IMR-90 (cell line): ENCODE results near the gene TIMP1. TPM values are rescaled to one million over a fixed set of nuclear protein-coding genes. Genes with fewer than 3 reads are reported as not detected.
A peak's percentile ranks its signal among the peaks of the same experiment; 100 is the strongest.

ENCODE experiments used
- ATAC-seq: fragments of 200-7000 bp; cut with Tn5 transposase; 2 replicates; pipeline ENCODE4 v1.9.1; 2020; ENCODE audit warnings: low read depth, mild to moderate bottlenecking, moderate library complexity
- BruUV-seq: library from RNA; stranded (reverse); fragments of 400-500 nt; replicated peaks from 2 replicates; lab custom pipeline; 2021; lab: Mats Ljungman, UMichigan
- CTCF ChIA-PET: fragments of 300-600 bp; formaldehyde crosslinking; extraction: SDS; loops from one replicate; lab custom pipeline; 2021; ENCODE audit warnings: antibody characterized with exemption; lab: Yijun Ruan, JAX
- POLR2A ChIA-PET: fragments of 300-600 bp; sonication (Branson Sonifier 250); formaldehyde crosslinking; loops from one replicate; lab custom pipeline; 2022; ENCODE audit warnings: antibody characterized with exemption; ENCODE audit not compliant: unreplicated experiment; lab: Charles Lee
- DNase-seq: peaks from one replicate; pipeline ENCODE4 v3.0.0; 2013
- H2AFZ ChIP-seq: replicated peaks from 2 replicates; pipeline ENCODE3; 2013; ENCODE audit warnings: low read length, mild to moderate bottlenecking; ENCODE audit not compliant: poor library complexity
- H2AK5ac ChIP-seq: 2 replicates; pipeline ENCODE4 v1.6.1; 2013; ENCODE audit warnings: low read depth, low read length, inconsistent platforms
- H2AK9ac ChIP-seq: replicated peaks from 2 replicates; pipeline ENCODE3; 2013; ENCODE audit warnings: mild to moderate bottlenecking, low read depth, low read length, moderate library complexity; ENCODE audit not compliant: poor library complexity
- H2BK120ac ChIP-seq: 2 replicates; pipeline ENCODE4 v1.6.1; 2013; ENCODE audit warnings: low read depth, low read length, inconsistent platforms
- H2BK15ac ChIP-seq: 3 replicates; pipeline ENCODE4 v1.6.1; 2013; ENCODE audit warnings: low read depth, low read length, inconsistent platforms
- H2BK20ac ChIP-seq: 2 replicates; pipeline ENCODE4 v1.6.1; 2013; ENCODE audit warnings: low read depth, mild to moderate bottlenecking, inconsistent platforms, low read length, moderate library complexity
- H2BK5ac ChIP-seq: 2 replicates; pipeline ENCODE4 v1.6.1; 2013; ENCODE audit warnings: mild to moderate bottlenecking, low read depth, low read length, inconsistent platforms; ENCODE audit not compliant: poor library complexity, severe bottlenecking
- H3K14ac ChIP-seq: replicated peaks from 2 replicates; pipeline ENCODE4 v1.6.1; 2013; ENCODE audit warnings: low read depth, low read length, inconsistent platforms
- H3K18ac ChIP-seq: 2 replicates; pipeline ENCODE4 v1.6.1; 2013; ENCODE audit warnings: low read depth, low read length, control low read depth
- H3K23ac ChIP-seq: 2 replicates; pipeline ENCODE4 v1.6.1; 2013; ENCODE audit warnings: low read depth, low read length, inconsistent platforms
- H3K27ac ChIP-seq: 2 replicates; pipeline ENCODE4 v1.5.1; 2013; ENCODE audit warnings: mild to moderate bottlenecking, control low read depth, low read length; ENCODE audit not compliant: insufficient read depth
- H3K27me3 ChIP-seq: 2 replicates; pipeline ENCODE4 v1.6.1; 2013; ENCODE audit warnings: low read length; ENCODE audit not compliant: control insufficient read depth, insufficient read depth
- H3K36me3 ChIP-seq: 2 replicates; pipeline ENCODE4 v1.6.1; 2013; ENCODE audit warnings: low read length, mixed read lengths; ENCODE audit not compliant: control insufficient read depth, insufficient read depth
- H3K4ac ChIP-seq: 2 replicates; pipeline ENCODE4 v1.6.1; 2013; ENCODE audit warnings: low read depth, low read length, inconsistent platforms
- H3K4me1 ChIP-seq: 2 replicates; pipeline ENCODE4 v1.6.1; 2013; ENCODE audit warnings: low read length, mixed read lengths; ENCODE audit not compliant: control insufficient read depth, insufficient read depth
- H3K4me2 ChIP-seq: 2 replicates; pipeline ENCODE4 v1.6.1; 2013; ENCODE audit warnings: low read depth, mild to moderate bottlenecking, control low read depth, low read length, moderate library complexity
- H3K4me3 ChIP-seq: 2 replicates; pipeline ENCODE4 v1.5.1; 2013; ENCODE audit warnings: low read depth, mild to moderate bottlenecking, control low read depth, low read length, moderate library complexity; ENCODE audit not compliant: insufficient read depth
- H3K56ac ChIP-seq: 2 replicates; pipeline ENCODE4 v1.6.1; 2013; ENCODE audit warnings: low read length, inconsistent platforms; ENCODE audit not compliant: insufficient read depth; ENCODE audit errors: extremely low read depth
- H3K79me1 ChIP-seq, 2 experiments: 2 replicates each; pipeline ENCODE4 v1.6.1; 2013; ENCODE audit warnings: low read length in 2 of 2, inconsistent platforms in 1 of 2, low read depth in 1 of 2
- H3K9ac ChIP-seq: 2 replicates; pipeline ENCODE4 v1.6.1; 2013; ENCODE audit warnings: low read depth, low read length, control low read depth
- H3K9me1 ChIP-seq: 2 replicates; pipeline ENCODE4 v1.6.1; 2013; ENCODE audit warnings: low read length, inconsistent platforms; ENCODE audit not compliant: insufficient read depth
- H3K9me3 ChIP-seq: 2 replicates; pipeline ENCODE4 v1.6.1; 2013; ENCODE audit warnings: low read length; ENCODE audit not compliant: control insufficient read depth, insufficient read depth
- H4K20me1 ChIP-seq: 2 replicates; pipeline ENCODE4 v1.6.1; 2013; ENCODE audit warnings: low read length, inconsistent platforms; ENCODE audit not compliant: insufficient read depth
- H4K5ac ChIP-seq: 2 replicates; pipeline ENCODE4 v1.6.1; 2013; ENCODE audit warnings: mild to moderate bottlenecking, low read depth, low read length, control low read depth
- H4K8ac ChIP-seq, 2 experiments: 2 replicates each; pipeline ENCODE4 v1.6.1; 2013; ENCODE audit warnings: low read depth in 2 of 2, low read length in 2 of 2, control low read depth in 1 of 2, inconsistent platforms in 1 of 2
- H4K91ac ChIP-seq: 2 replicates; pipeline ENCODE4 v1.6.1; 2013; ENCODE audit warnings: low read depth, low read length, inconsistent platforms; ENCODE audit not compliant: insufficient read depth
- BHLHE40 ChIP-seq: fragments of 150-350 bp; IDR thresholded peaks from 2 replicates; pipeline ENCODE4 v1.6.1; 2016; ENCODE audit warnings: mild to moderate bottlenecking, low read depth, low read length
- CHD1 ChIP-seq: IDR thresholded peaks from 2 replicates; pipeline ENCODE4 v1.6.1; 2012; ENCODE audit warnings: low read depth, low read length, improper control_type of control experiment
- FOS ChIP-seq: fragments of 150-350 bp; IDR thresholded peaks from 2 replicates; pipeline ENCODE4 v1.6.1; 2016; ENCODE audit warnings: low read depth, low read length
- MAZ ChIP-seq: IDR thresholded peaks from 2 replicates; pipeline ENCODE4 v1.6.1; 2012; ENCODE audit warnings: low read depth, mild to moderate bottlenecking, low read length, improper control_type of control experiment, moderate library complexity, borderline replicate concordance
- RAD21 ChIP-seq: IDR thresholded peaks from 2 replicates; pipeline ENCODE4 v1.6.1; 2012; ENCODE audit warnings: low read length, improper control_type of control experiment
- USF2 ChIP-seq: fragments of 150-350 bp; IDR thresholded peaks from 2 replicates; pipeline ENCODE4 v1.6.1; 2017; ENCODE audit warnings: mild to moderate bottlenecking, antibody characterized with exemption, low read length, low read depth
- WGBS, 2 experiments: methylation state at CpG; one replicate each; pipeline versions ENCODE4 v1.1.5 to v1.1.7; 2013; ENCODE audit warnings: missing lambda C conversion rate in 2 of 2; ENCODE audit not compliant: insufficient read length in 1 of 2; ENCODE audit errors: extremely low coverage in 2 of 2; 5-methylcytosine and 5-hydroxymethylcytosine counted together
- dilution Hi-C: fragments of 300-500 bp; cut with HindIII; formaldehyde crosslinking; loops from one replicate; pipeline ENCODE4 v1.14.3; 2018; ENCODE audit warnings: low sequenced_read_pairs; ENCODE audit not compliant: unreplicated experiment
- in situ Hi-C: fragments of 300-500 bp; cut with MboI; formaldehyde crosslinking; loops from 3 replicates; pipeline ENCODE4 v1.14.3; 2019; ENCODE audit warnings: low sequenced_read_pairs, inconsistent platforms, mixed read lengths
- intact Hi-C: fragments of 100-400 bp; cut with micrococcal nuclease; formaldehyde crosslinking; loops from 2 replicates; pipeline ENCODE4 v1.10.0; 2022
- polyA plus RNA-seq, 3 experiments: library from polyadenylated mRNA; depleted of rRNA; stranded (reverse); fragments of >200 nt; gene quantifications; 2 replicates each; pipeline ENCODE4 v1.2.3, GENCODE V29; 2012; ENCODE audit warnings: low replicate concordance in 1 of 3
- total RNA-seq: library from RNA; depleted of rRNA; stranded (reverse); fragments of >200 nt; gene quantifications from 2 replicates; pipeline ENCODE4 v1.2.3, GENCODE V29; 2012

The TIMP1 gene
- total and polyA plus RNA-seq, 2 of the 4 experiments (the other 2 are of a cell fraction), result 512 to 3,078 TPM

GRCh38 chrX:47629419-47630200 lies 47.4 kb downstream of the TIMP1 start, which contains the start of gene CFP:
CFP (minus strand) TSS chrX:47629930; CDS start chrX:47629844, 86 bp downstream.
- no peak within 1 kb of the TSS for H3K4ac ChIP-seq
- dilution Hi-C loops (no loop called here), in situ Hi-C loops (loop anchor here (25.0 kb wide), 1 partner anchor 417 kb away; the partner anchor contains the start of gene CDK16), intact Hi-C loops (no loop called here)
- no peak within 1 kb of the TSS for H2BK15ac ChIP-seq
- peaks cover 4% of the 10 kb centered on the region; the same call in 1 of the 2 replicates for H3K36me3 ChIP-seq
- POLR2A ChIA-PET, result interaction anchor here (0.9 kb wide), 1 partner anchor 11 kb away, joined by 3 read pairs; no protein-coding TSS in a partner anchor
- no peak within 1 kb of the TSS for H3K9ac ChIP-seq
- no TSS peak for BruUV-seq
- ATAC-seq (no peak), DNase-seq (no peak)
- no peak within 1 kb of the TSS for H4K8ac ChIP-seq
- no peak within 1 kb of the TSS for H2AFZ ChIP-seq
- CTCF ChIA-PET, result interaction anchor here (0.6 kb wide), 1 partner anchor 12 kb away, joined by 3 read pairs; no protein-coding TSS in a partner anchor
- H3K27me3 ChIP-seq, result no peaks in the 10 kb centered on the region; the same call in 1 of the 2 replicates
- H3K9me3 ChIP-seq, result no peaks in the 10 kb centered on the region
- no peaks in the 10 kb centered on the region for H3K4me1 ChIP-seq
- H2BK120ac ChIP-seq, result no peak within 1 kb of the TSS
- H3K18ac ChIP-seq, result no peak within 1 kb of the TSS
- H3K56ac ChIP-seq, result no peak within 1 kb of the TSS
- TF ChIP-seq BHLHE40 (no peak), USF2 (no peak), RAD21 (no peak), MAZ (no peak), CHD1 (no peak), FOS (no peak)
- no peak within 1 kb of the TSS for H3K4me2 ChIP-seq
- H3K27ac ChIP-seq, result no peak within 1 kb of the TSS
- no peaks in the 10 kb centered on the region for H3K79me1 ChIP-seq
- no peak within 1 kb of the TSS for H2AK5ac ChIP-seq
- no peaks in the 10 kb centered on the region; the same call in 1 of the 2 replicates for H4K20me1 ChIP-seq
- H2BK5ac ChIP-seq, result no peak within 1 kb of the TSS
- no peak within 1 kb of the TSS for H3K4me3 ChIP-seq
- no peak within 1 kb of the TSS for H2BK20ac ChIP-seq
- WGBS, 2 experiments, result no CpG with 5 or more reads among the region's 14 CpGs
- H3K9me1 ChIP-seq, result no peaks in the 10 kb centered on the region
- no peak within 1 kb of the TSS for H4K5ac ChIP-seq
- no peak within 1 kb of the TSS for H3K14ac ChIP-seq
- no peak within 1 kb of the TSS for H4K91ac ChIP-seq
- H3K23ac ChIP-seq, result no peak within 1 kb of the TSS
- H2AK9ac ChIP-seq, result peak within 1 kb of the TSS; percentile 55
